Measurements from ENCODE around the gene TMEM156.
"Not testable (repeated sequence)": the region's sequence is repeated elsewhere in the genome, so short reads cannot be mapped to it uniquely, and the experiment has no call there.

TMEM156 gene

DNA sequence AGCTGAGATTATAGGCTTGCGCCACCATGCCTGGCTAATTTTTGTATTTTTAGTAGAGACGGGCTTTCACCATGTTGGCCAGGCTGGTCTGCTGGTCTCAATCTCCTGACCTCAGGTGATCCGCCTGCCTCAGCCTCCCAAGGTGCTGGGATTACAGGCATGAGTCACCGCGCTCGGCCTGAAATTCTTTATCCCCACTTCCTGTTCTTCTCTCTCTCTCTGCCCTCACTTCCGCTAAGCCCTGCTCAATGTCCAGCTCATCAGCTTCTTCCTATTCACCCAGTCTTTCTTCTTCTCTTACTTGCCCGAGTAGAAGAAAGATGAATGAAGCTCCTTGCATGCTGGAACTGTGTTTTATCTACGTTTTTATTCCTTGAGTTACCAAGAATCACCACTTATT is 43.9 kb downstream of the TMEM156 start:
- DNase-seq, result not testable (repeated sequence)

DNA sequence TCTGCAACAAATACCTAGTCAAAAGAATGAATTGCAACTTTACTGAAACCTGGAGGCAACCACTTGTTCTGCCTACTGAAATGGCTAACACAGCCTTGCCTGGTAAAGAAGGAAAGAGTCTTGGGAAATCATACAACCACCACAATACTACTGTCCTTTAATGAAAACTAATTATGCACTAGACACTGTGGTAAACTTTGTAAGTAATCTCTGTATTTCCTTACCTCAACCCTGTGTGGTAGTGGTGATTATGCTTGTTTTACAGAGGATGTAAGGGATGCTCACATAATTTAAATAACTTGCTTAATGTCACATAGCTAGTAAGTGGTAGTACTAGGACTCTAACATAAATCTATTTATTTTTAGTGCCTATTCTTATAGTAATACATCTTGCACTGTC is 44.7 kb downstream of the TMEM156 start:
- no peak for DNase-seq

DNA sequence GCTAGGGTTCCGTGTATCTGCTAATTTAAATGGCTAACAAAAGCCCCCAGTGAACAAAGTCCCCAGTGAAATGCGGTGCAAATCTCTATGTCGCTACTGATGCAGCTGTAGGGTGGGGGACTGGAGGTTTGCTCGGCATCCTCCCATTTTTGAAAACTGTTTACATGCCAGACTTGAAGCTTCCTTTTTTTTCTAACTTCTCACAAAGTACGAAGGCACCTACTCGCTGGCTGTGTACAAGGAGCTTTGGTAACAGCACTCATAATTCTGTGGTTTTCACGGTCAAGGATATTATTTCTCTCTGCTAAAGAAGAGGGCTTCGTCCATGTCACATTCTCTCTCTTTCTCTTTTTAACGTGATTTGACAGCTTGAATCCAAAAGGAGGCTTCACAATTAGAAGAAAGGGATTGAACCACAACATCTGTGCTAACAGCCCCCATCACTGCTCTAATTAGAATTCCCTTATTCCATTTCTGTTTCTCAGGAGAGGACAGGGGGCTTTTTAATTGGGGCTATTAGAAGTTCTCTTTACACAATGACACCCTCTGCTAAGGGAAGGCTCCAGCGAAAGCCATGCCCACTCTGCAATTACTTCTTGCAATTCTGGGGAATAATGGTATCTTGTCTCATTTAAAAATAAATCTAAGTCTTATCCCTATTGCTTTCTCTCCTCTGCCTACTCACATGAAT is 46.7 kb downstream of the TMEM156 start:
- DNase-seq, result no peak

DNA sequence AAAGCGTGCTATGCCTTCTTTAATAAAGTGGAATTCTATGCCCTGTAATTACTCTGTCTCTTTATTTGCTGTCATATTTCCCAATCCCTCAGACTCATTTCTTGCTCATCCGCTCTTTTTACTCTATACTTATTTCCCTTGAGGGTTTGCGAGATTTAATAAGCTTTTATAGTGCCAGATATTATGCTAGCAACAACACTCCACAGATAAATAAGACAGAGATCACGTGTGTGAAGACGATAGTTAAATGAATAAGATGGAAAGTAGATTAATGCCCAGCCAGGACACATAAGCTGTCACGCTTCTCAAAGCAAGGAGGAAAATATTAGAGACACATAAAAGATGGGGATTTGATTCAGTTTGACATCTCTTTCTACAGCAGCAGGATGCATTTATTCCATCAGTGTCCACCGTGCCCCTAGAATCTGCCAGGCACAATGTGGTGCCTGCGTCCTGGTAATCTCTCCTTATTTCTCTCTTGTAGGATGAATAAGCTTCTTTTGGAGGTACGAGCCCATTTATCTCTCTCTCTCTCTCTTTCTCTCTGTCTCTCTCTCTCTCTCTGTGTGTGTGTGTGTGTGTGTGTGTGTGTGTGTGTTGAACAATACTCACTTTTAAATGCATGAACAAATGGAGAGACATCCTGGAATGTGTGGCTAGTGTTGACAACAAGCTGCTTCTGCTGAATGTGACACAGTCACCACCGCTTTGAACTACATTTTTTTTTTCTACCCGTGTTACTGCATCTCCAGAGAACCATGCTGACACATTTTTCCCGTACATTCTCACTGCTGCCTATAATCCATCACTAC is 48.2 kb downstream of the TMEM156 start:
- no peak for DNase-seq

DNA sequence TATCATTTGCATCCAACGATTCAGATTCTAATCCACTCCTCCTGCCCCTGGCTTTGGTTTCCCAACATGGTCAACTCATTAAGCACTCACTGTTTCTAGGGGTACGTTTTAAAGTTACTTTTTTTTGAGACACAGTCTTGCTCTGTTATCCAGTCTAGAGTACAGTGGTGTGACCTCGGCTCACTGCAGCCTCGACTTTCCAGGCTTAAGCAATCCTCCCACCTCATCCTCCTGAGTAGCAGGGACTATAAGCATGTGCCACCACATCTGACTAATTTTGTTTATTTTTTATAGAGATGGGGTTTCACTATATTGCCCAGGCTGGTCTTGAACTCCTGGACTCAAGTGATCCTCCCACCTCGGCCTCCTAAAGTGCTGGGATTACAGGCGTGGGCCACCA is 48.9 kb downstream of the TMEM156 start:
- DNase-seq, result no peak

DNA sequence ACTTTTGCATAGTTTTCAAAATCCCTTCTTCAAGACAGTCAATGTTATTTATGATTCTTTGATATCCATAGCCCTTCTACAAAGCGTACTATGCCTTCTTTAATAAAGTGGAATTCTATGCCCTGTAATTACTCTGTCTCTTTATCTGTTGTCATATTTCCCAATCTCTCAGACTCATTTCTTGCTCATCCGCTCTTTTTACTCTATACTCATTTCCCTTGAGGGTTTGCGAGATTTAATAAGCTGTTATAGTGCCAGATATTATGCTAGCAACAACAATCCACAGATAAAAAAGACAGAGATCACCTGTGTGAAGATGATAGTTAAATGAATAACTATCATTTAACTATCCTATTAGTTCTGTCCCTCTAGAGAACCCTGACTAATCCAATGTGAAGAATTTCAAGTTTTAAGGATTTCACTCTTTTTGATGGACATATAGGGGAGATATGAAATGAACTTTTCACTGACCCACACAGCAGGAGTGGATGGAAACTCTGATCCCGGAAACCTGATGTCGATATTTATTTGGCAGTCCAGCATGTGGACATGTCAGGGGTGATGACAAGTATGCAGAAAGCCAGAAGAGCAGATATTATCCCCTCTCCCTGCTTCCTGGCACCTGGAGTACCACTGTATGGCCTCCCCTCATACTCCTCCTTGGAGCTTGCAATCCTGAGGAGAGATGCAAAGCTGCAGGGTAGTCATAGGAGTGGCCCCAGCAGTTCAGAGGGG is 49.7 kb downstream of the TMEM156 start:
- no peak for DNase-seq

DNA sequence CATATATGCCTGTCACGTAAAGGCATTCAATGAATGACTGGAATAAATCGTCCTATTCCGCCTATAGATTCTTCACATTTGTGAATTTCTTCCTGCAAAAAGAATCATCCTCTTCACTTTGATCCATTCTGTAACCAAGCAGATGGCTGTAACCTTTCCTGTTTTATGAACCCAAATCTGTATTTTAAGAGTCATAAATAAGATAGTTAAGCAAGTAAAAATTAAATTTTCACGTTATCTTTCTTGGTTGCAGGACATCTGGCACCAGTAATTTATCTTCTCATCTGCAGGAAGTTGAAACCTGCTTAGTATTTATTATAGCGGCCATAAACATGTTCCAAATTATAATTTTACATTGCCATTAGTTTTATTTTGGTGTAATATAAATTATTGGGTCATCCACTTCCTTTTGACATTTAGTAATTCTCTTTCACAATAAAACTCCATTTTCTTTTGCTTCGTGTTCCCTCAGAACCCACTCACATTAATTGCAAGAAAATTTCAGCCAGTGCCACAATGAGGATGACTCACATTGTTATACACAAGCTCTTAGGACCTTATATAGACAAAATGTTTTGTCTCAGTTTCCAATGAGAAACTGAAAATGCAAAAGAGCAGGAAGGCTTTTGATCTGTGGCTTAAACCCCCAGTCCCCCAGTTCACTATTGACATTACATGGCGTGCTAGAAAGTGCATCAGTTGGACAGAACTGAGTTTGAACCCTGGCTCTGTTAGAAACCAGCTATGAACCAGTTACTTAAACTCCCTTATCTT is 51.1 kb downstream of the TMEM156 start:
- DNase-seq, result no peak

DNA sequence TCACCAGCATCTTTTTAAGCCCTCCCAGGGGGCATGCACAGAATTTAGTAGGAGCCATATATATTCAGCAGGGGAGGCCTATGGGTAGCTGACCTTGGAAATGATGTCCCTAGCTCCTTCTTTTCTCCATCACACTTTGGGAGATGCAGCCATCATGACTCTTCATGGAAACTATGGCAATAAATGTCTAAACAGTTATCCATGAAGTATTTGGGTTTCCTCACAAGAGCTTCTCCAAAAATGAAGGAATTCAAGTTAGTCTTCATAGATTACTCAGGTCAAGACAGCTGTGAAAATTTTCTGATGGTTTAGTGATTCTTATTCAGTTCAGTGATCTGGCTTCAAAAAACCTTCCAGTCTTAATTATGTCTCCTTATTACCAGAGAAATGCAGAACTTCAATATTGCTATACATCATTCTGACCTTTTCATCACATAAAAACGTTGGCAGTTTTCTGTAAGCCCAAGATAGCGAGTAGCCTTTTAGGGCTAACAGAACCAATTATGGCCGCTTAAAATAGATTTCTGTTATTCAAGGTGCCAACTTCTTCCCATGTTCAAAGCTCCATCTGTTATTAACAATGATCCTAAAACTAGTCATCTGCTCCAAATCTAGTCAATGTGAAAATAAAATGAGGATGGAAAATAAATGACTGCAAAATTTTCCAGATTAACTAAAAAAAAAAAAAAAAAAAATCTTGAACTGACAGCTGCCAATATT is 52.5 kb downstream of the TMEM156 start:
- no peak for DNase-seq

DNA sequence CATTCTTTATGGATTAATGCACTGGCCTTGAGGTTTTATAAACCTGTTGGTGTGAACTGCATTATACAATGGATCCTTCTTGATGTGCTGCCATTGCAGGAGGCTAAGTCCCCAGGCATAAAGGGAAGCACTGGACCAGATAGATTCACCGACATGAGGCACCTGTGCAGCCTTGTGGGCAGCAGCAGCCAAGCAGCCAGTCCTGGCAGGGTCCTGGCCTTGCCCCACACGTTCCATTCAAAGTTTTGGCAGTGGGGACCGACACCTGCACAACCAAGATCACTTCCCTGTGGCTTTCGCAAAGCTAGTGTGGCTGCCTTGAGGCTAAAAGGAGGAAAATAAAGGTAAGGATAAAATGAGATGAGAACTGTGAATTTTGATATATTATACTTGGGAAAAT is 53.1 kb downstream of the TMEM156 start:
- no peak for DNase-seq

DNA sequence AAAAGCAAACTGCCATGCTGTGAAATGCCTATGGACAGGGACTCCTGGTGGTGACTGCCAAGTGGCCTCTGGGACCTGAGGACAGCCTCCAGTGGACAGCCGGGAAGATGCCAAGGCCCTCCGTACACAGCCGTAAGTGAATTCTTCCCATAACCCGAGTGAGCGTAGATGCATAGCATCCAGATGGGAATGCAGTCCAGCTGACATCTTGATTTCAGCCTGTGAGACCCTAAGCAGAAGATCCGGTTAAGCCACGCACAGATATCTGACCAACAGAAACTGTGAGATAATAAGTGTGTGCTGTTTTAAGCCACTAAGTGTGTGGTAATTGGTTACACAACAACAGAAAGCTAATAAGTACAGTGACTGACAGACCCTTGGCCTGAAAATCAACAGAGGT is 55.9 kb downstream of the TMEM156 start:
- DNase-seq, result no peak

DNA sequence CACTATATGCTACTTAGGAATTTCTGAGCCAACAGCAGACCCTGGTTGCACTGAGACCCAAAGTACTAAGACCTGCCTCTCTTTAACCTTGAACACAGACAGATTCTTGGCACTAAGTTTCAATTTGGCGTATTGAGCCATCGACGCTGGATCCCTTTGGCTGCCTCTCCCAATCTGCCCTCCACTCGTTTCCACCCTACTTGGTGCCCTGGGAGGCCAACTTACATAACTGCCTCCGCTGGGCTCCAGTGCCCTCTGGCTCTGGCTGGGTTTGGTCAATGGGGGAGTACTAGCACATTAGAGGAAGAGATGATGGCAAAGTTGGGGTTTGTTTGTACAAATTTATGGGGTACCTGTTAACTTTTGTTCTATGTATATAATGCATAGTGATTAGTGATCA is 63.5 kb downstream of the TMEM156 start:
- DNase-seq, result no peak

DNA sequence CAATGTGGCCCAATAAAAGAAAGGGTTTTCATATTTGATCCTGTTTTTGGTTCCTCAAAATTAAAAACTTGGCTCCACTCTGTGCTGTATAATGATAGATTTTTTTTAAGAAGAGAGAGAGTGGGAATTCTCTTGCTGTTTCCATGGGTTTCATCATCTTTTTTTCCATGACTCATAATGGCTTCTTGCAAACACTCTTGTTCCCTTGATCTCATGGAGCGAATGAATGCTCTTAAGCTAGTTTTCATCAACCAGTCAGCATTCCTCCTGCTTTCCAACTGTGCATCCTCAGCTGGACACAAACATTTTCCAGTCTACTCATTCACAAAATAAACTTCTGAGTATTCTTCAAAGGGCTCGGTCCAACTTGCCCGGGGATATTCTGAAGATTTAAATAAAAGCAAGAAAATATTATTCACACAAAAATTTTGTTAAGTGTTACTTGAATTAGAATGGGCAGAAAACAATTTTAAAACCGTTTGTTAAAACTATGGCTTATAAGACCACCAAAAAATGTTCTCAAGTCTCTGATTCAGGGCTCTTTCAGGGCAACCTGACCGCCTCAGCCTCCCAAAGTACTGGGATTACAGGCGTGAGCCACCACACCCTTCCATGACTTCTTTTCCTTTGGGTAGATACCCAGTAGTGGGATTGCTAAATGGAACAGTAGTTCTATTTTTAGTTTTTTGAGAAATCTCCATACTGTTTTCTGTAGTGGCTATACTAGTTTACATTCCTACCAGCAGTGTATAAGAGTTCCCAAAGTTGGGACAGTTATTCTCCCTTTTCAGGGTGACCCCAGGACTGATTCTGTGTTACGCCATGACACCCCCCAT is 64.7 kb downstream of the TMEM156 start:
- DNase-seq, result no peak

DNA sequence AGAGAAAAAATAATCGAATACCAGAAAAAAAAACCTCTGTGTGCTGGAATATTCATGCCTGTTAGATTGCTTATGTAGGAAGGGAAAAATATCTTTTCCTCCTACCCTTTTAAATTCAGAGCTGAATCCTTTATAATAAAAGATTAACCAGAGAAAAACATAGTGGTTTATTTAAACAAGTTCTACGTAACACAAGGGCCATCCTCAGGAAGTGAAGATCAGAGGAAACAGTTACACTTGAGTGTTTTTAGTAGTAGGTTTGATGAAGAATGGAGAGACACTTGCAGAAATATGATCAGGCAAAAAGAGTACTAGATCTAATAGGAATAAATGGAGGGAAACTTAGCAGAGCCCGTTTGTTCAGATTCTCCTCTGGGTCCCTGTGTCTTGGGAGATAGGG is 66.3 kb downstream of the TMEM156 start:
- DNase-seq, result no peak

DNA sequence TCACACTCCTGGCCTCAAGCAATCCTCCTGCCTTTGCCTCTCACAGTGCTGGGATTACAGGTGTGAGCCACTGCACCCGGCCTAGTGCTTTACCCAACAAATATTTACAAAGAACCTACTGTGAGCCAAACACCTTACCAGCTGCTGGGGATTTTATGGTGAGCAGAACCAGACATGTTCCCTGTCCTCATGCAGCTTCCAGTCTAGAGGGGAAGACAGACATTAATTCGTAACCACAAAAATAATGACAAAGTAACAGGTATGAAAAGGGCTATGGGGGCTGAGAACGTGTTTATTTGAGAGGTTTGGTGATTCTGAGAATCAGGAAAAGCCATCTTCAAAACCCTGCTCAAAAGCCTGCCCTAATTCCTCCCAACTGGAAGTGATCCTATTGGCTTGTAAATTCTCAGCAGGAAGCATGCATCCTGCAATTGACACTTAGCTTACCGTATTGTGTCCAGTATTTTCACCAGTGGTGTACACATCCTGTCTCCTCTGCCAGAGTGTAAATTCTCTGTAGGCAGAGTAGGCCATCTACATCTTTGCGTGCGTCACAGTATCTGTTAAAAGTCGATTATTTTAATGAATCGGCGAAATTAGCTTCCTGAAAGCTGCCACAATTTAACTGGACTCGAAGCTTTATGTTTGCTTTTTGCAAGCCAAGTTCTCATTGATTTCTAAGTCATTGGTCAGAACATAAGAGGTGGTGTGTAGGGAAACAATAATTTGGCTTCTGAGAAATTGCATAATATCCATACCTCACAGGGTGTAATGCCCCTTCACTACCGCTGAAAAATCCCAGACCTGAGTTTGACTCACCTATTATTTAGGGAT is 67.0 kb downstream of the TMEM156 start:
- DNase-seq, result no peak

DNA sequence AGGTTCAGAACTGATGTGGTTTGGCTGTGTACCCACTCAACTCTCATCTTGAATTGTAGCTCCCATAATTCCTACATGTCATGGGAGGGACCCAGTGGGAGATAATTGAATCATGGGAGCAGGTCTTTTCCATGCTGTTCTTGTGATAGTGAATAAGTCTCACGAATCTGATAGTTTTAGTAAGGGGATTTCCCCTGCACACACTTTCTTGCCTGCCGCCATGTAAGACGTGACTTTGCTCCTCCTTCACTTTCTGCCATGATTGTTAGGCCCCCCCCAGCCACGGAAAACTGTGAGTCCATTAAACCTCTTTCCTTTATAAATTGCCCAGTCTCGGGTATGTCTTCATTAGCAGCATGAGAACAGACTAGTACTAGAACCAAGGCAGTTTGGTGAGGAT is 73.0 kb downstream of the TMEM156 start:
- DNase-seq, result not testable (repeated sequence)

DNA sequence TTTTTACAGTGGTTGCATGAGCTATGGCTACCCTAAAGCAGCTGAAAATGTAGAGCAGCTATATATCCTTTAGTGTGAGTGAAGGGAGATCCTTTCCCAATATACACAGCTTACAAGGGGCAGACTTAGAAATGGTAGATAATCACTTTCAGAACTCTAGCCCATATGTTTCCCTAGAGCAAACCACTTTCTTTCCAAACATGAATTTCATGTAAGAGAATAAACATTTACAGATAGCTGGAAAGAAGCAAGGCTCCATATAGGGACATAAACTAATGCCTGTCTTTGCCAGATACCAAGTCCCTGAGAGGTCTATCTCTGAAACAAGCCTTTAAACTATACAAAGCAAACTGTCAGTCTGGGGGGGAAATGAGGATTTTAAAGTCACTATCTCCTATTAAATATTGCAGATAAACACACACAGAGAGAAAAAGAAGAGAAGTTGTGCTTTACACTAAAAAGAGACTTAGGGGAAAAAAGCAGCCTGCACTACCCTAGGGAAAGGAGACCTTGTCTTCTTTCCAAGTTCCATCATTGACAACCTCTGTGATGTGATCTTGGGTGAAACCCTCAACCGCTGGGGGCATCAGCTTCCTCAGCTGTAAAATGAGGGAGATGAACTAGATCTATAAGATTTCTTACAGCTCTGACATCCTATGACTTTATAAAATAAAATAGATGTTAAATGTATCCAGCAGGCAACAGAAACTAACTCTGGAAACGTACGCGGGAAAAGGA is 73.6 kb downstream of the TMEM156 start:
- DNase-seq, result no peak

DNA sequence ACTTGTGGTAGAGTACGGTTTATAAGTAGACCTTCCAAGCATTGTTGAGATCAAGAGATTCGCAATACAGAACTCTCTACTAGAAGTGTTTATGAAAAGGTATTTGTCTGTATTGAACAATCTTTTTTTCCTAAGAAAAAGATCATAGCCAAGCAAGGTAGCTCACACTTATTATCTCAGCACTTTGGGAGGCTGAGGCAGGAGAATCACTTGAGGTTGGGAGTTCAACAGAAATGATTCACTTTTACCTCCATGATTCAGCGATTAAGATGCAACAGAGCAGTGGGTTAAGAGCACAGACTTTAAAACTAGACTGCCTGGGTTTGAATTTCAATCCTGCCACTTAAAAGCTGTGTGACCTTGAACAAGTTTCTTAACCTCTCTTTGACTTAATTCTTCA is 74.3 kb downstream of the TMEM156 start:
- no peak for DNase-seq

DNA sequence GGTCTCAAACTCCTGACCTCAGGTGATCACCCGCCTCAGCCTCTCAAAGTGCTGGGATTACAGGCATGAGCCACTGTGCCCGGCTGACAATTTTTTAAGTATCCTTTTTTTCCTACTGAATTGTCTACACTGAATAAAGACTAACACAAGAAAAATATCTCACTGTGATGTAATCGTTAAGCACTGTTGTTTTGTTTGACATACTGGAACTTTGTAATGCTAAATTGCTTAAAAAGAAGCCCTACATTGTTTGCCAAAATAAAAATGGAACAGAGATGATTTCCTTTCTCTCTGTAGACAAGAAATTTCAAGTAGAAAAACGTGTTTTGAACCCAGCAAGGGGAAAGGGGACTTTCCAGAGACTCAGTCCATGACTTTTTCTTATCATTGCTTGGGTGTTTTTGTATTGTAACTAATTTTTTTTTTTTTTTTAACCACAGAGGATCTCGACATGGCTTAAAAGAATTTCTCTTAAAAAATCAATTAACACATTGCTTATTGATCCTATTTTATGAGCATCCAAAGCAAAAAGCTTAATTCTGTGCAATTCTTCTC is 74.9 kb downstream of the TMEM156 start:
- DNase-seq, result no peak

DNA sequence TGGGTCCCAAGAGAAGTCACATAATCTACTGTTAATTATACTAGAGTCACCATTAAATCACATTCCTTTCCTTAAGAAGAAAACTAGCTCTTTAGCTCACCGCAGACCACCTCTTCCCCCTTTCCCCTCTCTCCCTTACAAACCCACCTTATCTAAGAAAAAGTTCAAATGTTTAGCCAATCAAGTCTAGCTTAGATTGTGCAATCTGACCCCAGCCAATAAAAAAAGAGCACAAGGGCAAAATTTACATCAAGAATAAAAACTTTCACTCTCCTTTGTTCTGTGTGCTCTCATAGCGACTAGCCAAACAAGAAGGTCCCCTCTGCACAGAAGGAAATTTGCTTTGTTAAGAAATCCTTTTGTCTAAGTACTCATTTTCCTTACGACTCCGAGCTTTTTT is 76.3 kb downstream of the TMEM156 start:
- no peak for DNase-seq

Data from AML-193 (cell line).